HepG2 (cell line): ENCODE measurements around the gene ARHGAP21. TPM values are rescaled to one million over a fixed set of nuclear protein-coding genes. Genes with fewer than 3 reads are reported as not detected.
"Not testable (repeated sequence)": the region's sequence is repeated elsewhere in the genome, so short reads cannot be mapped to it uniquely, and the experiment has no call there.

Experiments used
- ATAC-seq: fragments of 200-7000 bp; cut with Tn5 transposase; 3 replicates; pipeline ENCODE4 v1.9.1; 2020; ENCODE audit warnings: mild to moderate bottlenecking, moderate library complexity
- BruUV-seq: library from RNA; stranded (reverse); fragments of 400-500 nt; replicated peaks from 2 replicates; lab custom pipeline; 2021; lab: Mats Ljungman, UMichigan
- CTCF ChIA-PET: fragments of 300-600 bp; formaldehyde crosslinking; extraction: SDS; loops from one replicate; lab custom pipeline; 2021; ENCODE audit warnings: low total read pairs, inconsistent platforms, low intra/inter-chr PET ratio; lab: Yijun Ruan, JAX
- POLR2A ChIA-PET: fragments of 350-600 bp; sonication (Branson Sonifier 250); formaldehyde crosslinking; loops from one replicate; lab custom pipeline; 2020; ENCODE audit warnings: antibody characterized with exemption, inconsistent platforms; lab: Yijun Ruan, JAX
- DNase-seq: peaks from one replicate; pipeline ENCODE4 v3.0.0-alpha.2; 2015; ENCODE audit warnings: low spot score
- FAIRE-seq: peaks from 3 replicates; lab custom pipeline; 2011; peaks lifted over from hg19 to GRCh38; lab: Jason Lieb, UNC
- H2AFZ ChIP-seq: one replicate; pipeline ENCODE4 v1.6.1; 2011; ENCODE audit warnings: low read length, inconsistent platforms
- H3K27ac ChIP-seq: fragments of 300-600 bp; 3 replicates; pipeline ENCODE4 v1.8.0; 2011; ENCODE audit warnings: mixed run types, mild to moderate bottlenecking, mixed read lengths, low read length, inconsistent platforms; ENCODE audit not compliant: insufficient read depth; ENCODE audit errors: extremely low read length
- H3K27me3 ChIP-seq, 2 experiments: fragments of 200-600 bp in 1 of 2; 2 replicates in 1 of 2; 3 replicates in 1 of 2; pipeline versions ENCODE4 v1.6.0 to v1.8.0; 2011; ENCODE audit warnings: low read length in 2 of 2, mild to moderate bottlenecking in 2 of 2, moderate library complexity in 2 of 2, inconsistent platforms in 1 of 2; ENCODE audit not compliant: insufficient read depth in 2 of 2, control insufficient read depth in 1 of 2
- H3K36me3 ChIP-seq, 2 experiments: fragments of 200-600 bp in 1 of 2; replicated peaks in 1 of 2; 2 replicates in 1 of 2; 3 replicates in 1 of 2; pipeline versions ENCODE4 v1.5.1 to v1.8.0; 2011; ENCODE audit warnings: low read length in 2 of 2, inconsistent platforms in 1 of 2; ENCODE audit not compliant: insufficient read depth in 2 of 2, control insufficient read depth in 1 of 2
- H3K4me1 ChIP-seq: 2 replicates; pipeline ENCODE4 v1.5.1; 2012; ENCODE audit warnings: low read length, inconsistent platforms; ENCODE audit not compliant: insufficient read depth
- H3K4me2 ChIP-seq: 2 replicates; pipeline ENCODE4 v1.6.0; 2011; ENCODE audit warnings: low read depth, low read length, inconsistent platforms
- H3K4me3 ChIP-seq, 3 experiments: fragments of 200-600 bp in 1 of 3; sonication (generic), shearing (Covaris generic) in 1 of 3; replicated peaks in 1 of 3; 2 replicates each; pipeline ENCODE4 v1.5.1; 2011 to 2016; ENCODE audit warnings: low read length in 3 of 3, inconsistent platforms in 2 of 3, low read depth in 2 of 3, mild to moderate bottlenecking in 2 of 3, control low read depth in 1 of 3, mixed read lengths in 1 of 3; ENCODE audit not compliant: insufficient read depth in 1 of 3
- H3K79me2 ChIP-seq: one replicate; pipeline ENCODE4 v1.6.1; 2011; ENCODE audit warnings: low read length, inconsistent platforms; ENCODE audit not compliant: insufficient read depth
- H3K9ac ChIP-seq: 2 replicates; pipeline ENCODE4 v1.6.0; 2011; ENCODE audit warnings: mild to moderate bottlenecking, low read depth, low read length, inconsistent platforms; ENCODE audit not compliant: insufficient read depth
- H3K9me3 ChIP-seq: 2 replicates; pipeline ENCODE4 v1.5.1; 2012; ENCODE audit warnings: mild to moderate bottlenecking, low read length
- H4K20me1 ChIP-seq: 2 replicates; pipeline ENCODE4 v1.6.0; 2011; ENCODE audit warnings: inconsistent platforms, mild to moderate bottlenecking, low read length, moderate library complexity; ENCODE audit not compliant: insufficient read depth
- AGO2 ChIP-seq: fragments of 200-400 bp; formaldehyde crosslinking; optimal IDR thresholded peaks from 2 replicates; pipeline ENCODE3; 2017; ENCODE audit warnings: mild to moderate bottlenecking, low read depth, low read length, moderate library complexity
- EED ChIP-seq: sonication (generic); formaldehyde crosslinking; IDR thresholded peaks from 2 replicates; pipeline ENCODE4 v1.5.0; 2020; ENCODE audit warnings: mild to moderate bottlenecking, missing genetic modification reagents
- NCOA5 ChIP-seq: sonication (generic); formaldehyde crosslinking; IDR thresholded peaks from 2 replicates; pipeline ENCODE4 v1.4.0; 2020; ENCODE audit warnings: missing genetic modification reagents
- ZNF3 ChIP-seq: IDR thresholded peaks from 2 replicates; pipeline ENCODE4 v1.7.0; 2017; ENCODE audit warnings: inconsistent platforms
- WGBS: methylation state at CpG from one replicate; pipeline ENCODE4 v1.1.6; 2017; ENCODE audit warnings: low lambda C conversion rate; 5-methylcytosine and 5-hydroxymethylcytosine counted together
- in situ Hi-C: cut with HindIII; loops from 2 replicates; pipeline ENCODE4 v1.10.0; 2017; ENCODE audit warnings: low pct_unique_long_range_greater_than_20kb; ENCODE audit not compliant: extremely low pct_ligation_motif_present
- intact Hi-C: fragments of 100-400 bp; cut with micrococcal nuclease; formaldehyde crosslinking; loops from one replicate; pipeline ENCODE4 v1.10.0; 2022; ENCODE audit not compliant: unreplicated experiment
- polyA plus RNA-seq, 8 experiments: library from polyadenylated mRNA; depleted of rRNA in 3 of 8; stranded (reverse) in 7 of 8; unstranded in 1 of 8; fragments of >200 nt; fragmentation: Illumina TruSeq in 4 of 8; extraction: Trizol in 4 of 8; gene quantifications; 2 replicates each; pipeline versions ENCODE4 v1.2.1 to v1.2.3, GENCODE V29; 2011 to 2016; ENCODE audit warnings: low read depth in 4 of 8, missing spikeins in 1 of 8, mixed read lengths in 1 of 8; ENCODE audit not compliant: insufficient read depth in 1 of 8
- total RNA-seq, 5 experiments: library from RNA; depleted of rRNA; stranded (reverse); fragments of >200 nt; fragmentation: Illumina TruSeq; extraction: Trizol; gene quantifications; 2 replicates each; pipeline ENCODE4 v1.2.3, GENCODE V29; 2016; ENCODE audit warnings: low read depth in 1 of 5
- TF ChIP-seq, protein P1 (sequence below): sonication (generic); formaldehyde crosslinking; IDR thresholded peaks from 2 replicates; pipeline ENCODE4 v1.9.0; 2021; ENCODE audit warnings: missing genetic modification reagents, mild to moderate bottlenecking, borderline replicate concordance

ARHGAP21 gene
- total and polyA plus RNA-seq, 2 of the 13 experiments (the other 11 are each of a cell fraction or from before 2014, with no cell fraction given): 23.9 to 26.6 TPM

DNA sequence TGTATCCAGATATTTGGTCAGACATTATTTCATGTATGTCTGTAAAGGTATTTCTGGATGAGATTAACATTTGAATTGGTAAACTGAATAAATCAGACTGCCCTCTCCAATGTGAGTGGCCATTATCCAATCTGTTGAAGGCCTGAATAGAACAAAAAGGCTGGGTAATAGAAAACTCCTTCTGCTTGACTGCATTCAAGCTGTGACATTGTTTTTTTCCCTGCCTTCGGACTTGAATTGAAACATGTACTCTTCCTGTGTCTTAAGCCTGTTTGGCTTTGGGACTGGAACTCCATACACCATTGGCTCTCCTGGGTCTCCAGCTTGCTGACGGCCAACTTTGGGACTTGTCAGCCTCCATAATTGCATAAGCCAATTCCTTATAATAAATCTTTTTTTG, 36.0 kb upstream of the ARHGAP21 start:
- no peak overlapping the region for H3K27ac ChIP-seq
- H4K20me1 ChIP-seq: no peaks in the 10 kb centered on the region
- intact Hi-C loops (no loop called here), in situ Hi-C loops (no loop called here)
- 67% methylated on average over 2 of the region's 2 CpGs for WGBS
- CTCF ChIA-PET: no interaction called here
- no peak overlapping the region for H3K4me3 ChIP-seq
- H3K9ac ChIP-seq: no peak overlapping the region
- DNase-seq (no peak), ATAC-seq (no peak), FAIRE-seq (no peak)
- BruUV-seq: no TSS peak
- no peak overlapping the region for H2AFZ ChIP-seq
- H3K4me2 ChIP-seq: no peak overlapping the region
- H3K36me3 ChIP-seq: no peaks in the 10 kb centered on the region
- TF ChIP-seq ZNF3 (no peak), EED (CRISPR knock-in tag) (no peak), NCOA5 (CRISPR knock-in tag) (no peak), AGO2 (no peak)
- TF ChIP-seq, protein P1, sequence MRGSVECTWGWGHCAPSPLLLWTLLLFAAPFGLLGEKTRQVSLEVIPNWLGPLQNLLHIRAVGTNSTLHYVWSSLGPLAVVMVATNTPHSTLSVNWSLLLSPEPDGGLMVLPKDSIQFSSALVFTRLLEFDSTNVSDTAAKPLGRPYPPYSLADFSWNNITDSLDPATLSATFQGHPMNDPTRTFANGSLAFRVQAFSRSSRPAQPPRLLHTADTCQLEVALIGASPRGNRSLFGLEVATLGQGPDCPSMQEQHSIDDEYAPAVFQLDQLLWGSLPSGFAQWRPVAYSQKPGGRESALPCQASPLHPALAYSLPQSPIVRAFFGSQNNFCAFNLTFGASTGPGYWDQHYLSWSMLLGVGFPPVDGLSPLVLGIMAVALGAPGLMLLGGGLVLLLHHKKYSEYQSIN (CRISPR knock-in tag): no peak
- peaks cover 3% of the 10 kb centered on the region; the same call in 1 of the 2 replicates for H3K9me3 ChIP-seq
- POLR2A ChIA-PET: no interaction called here
- H3K4me1 ChIP-seq: peaks cover 22% of the 10 kb centered on the region
- H3K27me3 ChIP-seq: no peaks in the 10 kb centered on the region
- H3K79me2 ChIP-seq: no peaks in the 10 kb centered on the region

DNA sequence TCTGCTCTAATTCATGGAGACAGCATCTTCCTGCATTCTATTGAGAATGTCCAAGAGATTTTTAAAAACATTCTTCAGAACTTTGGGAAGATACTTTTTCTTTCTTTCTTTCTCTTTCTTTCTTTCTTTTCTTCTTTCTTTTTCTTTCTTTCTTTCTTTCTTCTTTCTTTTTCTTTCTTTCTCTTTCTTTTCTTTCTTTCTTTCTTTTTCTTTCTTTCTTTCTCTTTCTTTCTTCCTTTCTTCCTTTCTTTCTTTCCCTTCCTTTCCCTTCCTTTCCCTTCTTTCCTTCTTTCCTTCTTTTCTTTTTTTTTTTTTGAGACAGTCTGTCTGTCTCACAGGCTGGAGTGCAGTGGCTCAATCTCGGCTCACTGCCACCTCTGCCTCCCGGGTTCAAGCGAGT, 34.6 kb upstream of the ARHGAP21 start:
- H4K20me1 ChIP-seq, H3K9ac ChIP-seq, intact Hi-C loops, H3K4me2 ChIP-seq, BruUV-seq, POLR2A ChIA-PET, CTCF ChIA-PET, H3K27me3 ChIP-seq, H3K36me3 ChIP-seq, in situ Hi-C loops, H3K9me3 ChIP-seq, FAIRE-seq, H3K79me2 ChIP-seq, DNase-seq, ATAC-seq, H2AFZ ChIP-seq, H3K4me3 ChIP-seq, H3K27ac ChIP-seq: not testable (repeated sequence)
- WGBS: 4% methylated on average over 3 of the region's 3 CpGs
- peaks cover 16% of the 10 kb centered on the region for H3K4me1 ChIP-seq
